Bronchial epithelial cell (primary cell): Measurements from ENCODE around the gene ZDHHC22. TPM values are rescaled to one million over a fixed set of nuclear protein-coding genes. Genes with fewer than 3 reads are reported as not detected.
A peak's percentile ranks its signal among the peaks of the same experiment; 100 is the strongest.

Source experiments
- DNase-seq: peaks from one replicate; pipeline ENCODE4 v3.0.0-alpha.2; 2010; ENCODE audit warnings: low read depth
- FAIRE-seq: peaks from 2 replicates; lab custom pipeline; 2011; peaks lifted over from hg19 to GRCh38; lab: Jason Lieb, UNC
- H3K27me3 ChIP-seq: 2 replicates; pipeline ENCODE4 v1.5.1; 2011; ENCODE audit warnings: low read length; ENCODE audit not compliant: control insufficient read depth, insufficient read depth
- H3K36me3 ChIP-seq: 2 replicates; pipeline ENCODE4 v1.5.1; 2011; ENCODE audit warnings: low read length; ENCODE audit not compliant: control insufficient read depth, insufficient read depth
- H3K4me3 ChIP-seq: 2 replicates; pipeline ENCODE4 v1.5.1; 2011; ENCODE audit warnings: mild to moderate bottlenecking, low read depth, low read length, control low read depth
- CTCF ChIP-seq: IDR thresholded peaks from 2 replicates; pipeline ENCODE4 v1.5.1; 2011; ENCODE audit warnings: mild to moderate bottlenecking, moderate library complexity, low read length, control low read depth, inconsistent platforms; ENCODE audit not compliant: insufficient read depth, severe bottlenecking
- total RNA-seq: library from RNA; depleted of rRNA; stranded (reverse); fragments of >200 nt; gene quantifications from 2 replicates; pipeline ENCODE4 v1.2.1, GENCODE V29; 2014

Gene ZDHHC22
- total RNA-seq, 1 donor from 2014 or later: not detected

DNA sequence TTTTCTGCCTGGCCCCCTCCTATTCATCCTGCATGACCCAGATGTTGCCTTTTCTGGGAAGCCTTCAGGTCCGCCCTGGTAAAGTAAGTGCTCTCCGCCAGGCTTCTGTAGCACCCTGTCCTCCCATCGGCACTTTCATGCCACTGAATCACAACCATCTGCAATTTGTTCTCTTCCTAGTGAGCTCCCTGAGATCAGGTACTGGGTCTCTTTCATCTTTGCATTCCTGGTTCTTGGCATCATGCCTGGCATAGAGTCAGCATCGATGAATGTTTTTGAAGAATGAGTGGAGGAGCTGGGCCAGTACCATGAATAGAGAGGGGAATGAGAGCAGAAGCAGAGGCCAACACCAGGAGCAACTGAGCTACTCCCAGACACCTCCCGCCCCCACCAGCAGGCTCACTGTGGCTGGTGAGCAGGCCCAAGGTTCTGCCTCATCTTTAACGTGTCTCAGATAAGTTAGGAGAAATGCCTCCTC, 13.1 kb downstream of the ZDHHC22 start:
- FAIRE-seq: no peak
- H3K27me3 ChIP-seq: peaks cover 15% of the 10 kb centered on the region
- no peak overlapping the region for H3K4me3 ChIP-seq
- peak; percentile 73 for DNase-seq
- no peaks in the 10 kb centered on the region for H3K36me3 ChIP-seq
- TF ChIP-seq CTCF: no peak

GRCh38 chr14:77126461-77126990, 15.1 kb downstream of the ZDHHC22 start:
- no peaks in the 10 kb centered on the region for H3K36me3 ChIP-seq
- DNase-seq (no peak), FAIRE-seq (no peak)
- H3K27me3 ChIP-seq: peaks cover 15% of the 10 kb centered on the region
- no peak for TF ChIP-seq CTCF
- H3K4me3 ChIP-seq: no peak overlapping the region

GRCh38 chr14:77125823-77126325, 15.7 kb downstream of the ZDHHC22 start:
- peaks cover 15% of the 10 kb centered on the region for H3K27me3 ChIP-seq
- H3K4me3 ChIP-seq: no peak overlapping the region
- no peak for DNase-seq
- FAIRE-seq: no peak
- no peaks in the 10 kb centered on the region for H3K36me3 ChIP-seq
- TF ChIP-seq CTCF: no peak

GRCh38 chr14:77125281-77125801, 16.2 kb downstream of the ZDHHC22 start:
- TF ChIP-seq CTCF: no peak
- FAIRE-seq (no peak), DNase-seq (no peak)
- H3K36me3 ChIP-seq: no peaks in the 10 kb centered on the region
- peaks cover 15% of the 10 kb centered on the region for H3K27me3 ChIP-seq
- H3K4me3 ChIP-seq: peak overlapping the region; percentile 34

GRCh38 chr14:77124345-77125280, 17.0 kb downstream of the ZDHHC22 start:
- Histone ChIP-seq H3K36me3 (no peaks in the 10 kb centered on the region), H3K4me3 (peak overlapping the region; percentile 34), H3K27me3 (peaks cover 15% of the 10 kb centered on the region)
- TF ChIP-seq CTCF: peak; percentile 46
- DNase-seq (no peak), FAIRE-seq (no peak)
